GM12878 (cell line): ENCODE data around the gene MMP27. TPM values are rescaled to one million over a fixed set of nuclear protein-coding genes. Genes with fewer than 3 reads are reported as not detected.

Source experiments
- ATAC-seq: fragments of 200-7000 bp; cut with Tn5 transposase; 3 replicates; pipeline ENCODE4 v1.9.1; 2020; ENCODE audit warnings: mild to moderate bottlenecking, moderate library complexity
- BruUV-seq: library from RNA; stranded (reverse); fragments of 400-500 nt; replicated peaks from 2 replicates; lab custom pipeline; 2021; lab: Mats Ljungman, UMichigan
- CTCF ChIA-PET: fragments of 300-600 bp; sonication (Branson Sonifier 250); formaldehyde crosslinking; extraction: SDS; loops from one replicate; lab custom pipeline; 2021; ENCODE audit warnings: inconsistent platforms; lab: Yijun Ruan, JAX
- POLR2A ChIA-PET: fragments of 350-600 bp; formaldehyde crosslinking; extraction: SDS; loops from one replicate; lab custom pipeline; 2021; ENCODE audit warnings: inconsistent platforms; lab: Charles Lee
- RAD21 ChIA-PET: fragments of 300-600 bp; sonication (Branson Sonifier 250); formaldehyde crosslinking; loops from one replicate; lab custom pipeline; 2023; ENCODE audit warnings: antibody characterized with exemption; ENCODE audit not compliant: unreplicated experiment; lab: Charles Lee
- SMC1A ChIA-PET: fragments of 300-600 bp; sonication (Branson Sonifier 250); formaldehyde crosslinking; loops from one replicate; lab custom pipeline; 2023; ENCODE audit not compliant: unreplicated experiment, uncharacterized antibody; lab: Charles Lee
- DNase-seq: peaks from one replicate; pipeline ENCODE4 v3.0.0-alpha.2; 2011; ENCODE audit warnings: low read depth, low spot score
- FAIRE-seq: peaks from 3 replicates; lab custom pipeline; 2011; peaks lifted over from hg19 to GRCh38; lab: Jason Lieb, UNC
- H2AFZ ChIP-seq: 2 replicates; pipeline ENCODE4 v1.6.0; 2011; ENCODE audit warnings: low read depth, low read length, control low read depth; ENCODE audit not compliant: control insufficient read depth
- H3K27ac ChIP-seq: 2 replicates; pipeline ENCODE4 v1.5.1; 2011; ENCODE audit warnings: control low read depth; ENCODE audit not compliant: control insufficient read depth, insufficient read depth
- H3K27me3 ChIP-seq, 2 experiments: replicated peaks in 1 of 2; 2 replicates each; pipeline versions ENCODE4 v1.6.0 to v1.6.1; 2011; ENCODE audit warnings: low read length in 1 of 2; ENCODE audit not compliant: control insufficient read depth in 2 of 2, insufficient read depth in 2 of 2
- H3K36me3 ChIP-seq, 2 experiments: 2 replicates each; pipeline ENCODE4 v1.5.1; 2011; ENCODE audit warnings: low read length in 1 of 2; ENCODE audit not compliant: control insufficient read depth in 2 of 2, insufficient read depth in 2 of 2
- H3K4me1 ChIP-seq: 2 replicates; pipeline ENCODE4 v1.6.1; 2011; ENCODE audit warnings: mild to moderate bottlenecking, low read length, moderate library complexity, mixed read lengths; ENCODE audit not compliant: control insufficient read depth, insufficient read depth
- H3K4me2 ChIP-seq: 2 replicates; pipeline ENCODE4 v1.6.0; 2011; ENCODE audit warnings: control low read depth; ENCODE audit not compliant: control insufficient read depth, insufficient read depth
- H3K4me3 ChIP-seq: fragments of 200-600 bp; sonication (generic); 2 replicates; pipeline ENCODE4 v1.5.1; 2016
- H3K79me2 ChIP-seq: 2 replicates; pipeline ENCODE4 v1.6.0; 2011; ENCODE audit warnings: low read length; ENCODE audit not compliant: control insufficient read depth, insufficient read depth
- H3K9ac ChIP-seq: 2 replicates; pipeline ENCODE4 v1.8.0; 2011; ENCODE audit warnings: low read length, control low read depth, mixed read lengths; ENCODE audit not compliant: control insufficient read depth, insufficient read depth
- H3K9me3 ChIP-seq: replicated peaks from 3 replicates; pipeline ENCODE4 v1.5.1; 2011; ENCODE audit warnings: mild to moderate bottlenecking, low read length; ENCODE audit not compliant: control insufficient read depth, insufficient read depth
- H4K20me1 ChIP-seq: 2 replicates; pipeline ENCODE4 v1.6.0; 2011; ENCODE audit not compliant: control insufficient read depth, insufficient read depth
- CBX5 ChIP-seq: sonication (generic); IDR thresholded peaks from 2 replicates; pipeline ENCODE4 v1.6.1; 2016; ENCODE audit warnings: low read depth, moderate library complexity, mild to moderate bottlenecking, inconsistent platforms
- CEBPB ChIP-seq, 2 experiments: fragments of 150-350 bp in 1 of 2; IDR thresholded peaks; 2 replicates each; pipeline ENCODE4 v1.6.1; 2012 to 2014; ENCODE audit warnings: low read depth in 2 of 2, low read length in 2 of 2, borderline replicate concordance in 1 of 2, inconsistent platforms in 1 of 2
- DPF2 ChIP-seq: fragments of 450-650 bp; IDR thresholded peaks from 2 replicates; pipeline ENCODE4 v1.6.1; 2017; ENCODE audit warnings: mild to moderate bottlenecking
- IRF3 ChIP-seq: fragments of 450-650 bp; IDR thresholded peaks from 2 replicates; pipeline ENCODE4 v1.6.1; 2014; ENCODE audit warnings: mild to moderate bottlenecking
- MYB ChIP-seq: fragments of 150-350 bp; IDR thresholded peaks from 2 replicates; pipeline ENCODE4 v1.6.1; 2014; ENCODE audit warnings: mild to moderate bottlenecking, low read depth, low read length, borderline replicate concordance
- NFXL1 ChIP-seq: fragments of 450-650 bp; IDR thresholded peaks from 2 replicates; pipeline ENCODE4 v1.6.1; 2017; ENCODE audit warnings: antibody characterized with exemption, mild to moderate bottlenecking, borderline replicate concordance
- PBX3 ChIP-seq: IDR thresholded peaks from 2 replicates; pipeline ENCODE4 v1.6.1; 2011; ENCODE audit warnings: mild to moderate bottlenecking, low read depth, low read length, moderate library complexity; ENCODE audit not compliant: insufficient replicate concordance
- PRDM15 ChIP-seq: fragments of 450-650 bp; formaldehyde crosslinking; IDR thresholded peaks from 2 replicates; pipeline ENCODE4 v1.4.0; 2020; ENCODE audit warnings: mild to moderate bottlenecking, moderate library complexity
- RCOR1 ChIP-seq: conservative IDR thresholded peaks from 2 replicates; pipeline ENCODE4 v1.6.1; 2012; ENCODE audit warnings: low read depth, low read length, improper control_type of control experiment
- RELB ChIP-seq: fragments of 450-650 bp; IDR thresholded peaks from 2 replicates; pipeline ENCODE4 v1.6.1; 2017; ENCODE audit warnings: low read depth, mild to moderate bottlenecking, moderate library complexity
- YY1 ChIP-seq: IDR thresholded peaks from 2 replicates; pipeline ENCODE4 v1.6.1; 2011; ENCODE audit warnings: low read depth, mild to moderate bottlenecking, low read length
- in situ Hi-C: fragments of 300-500 bp; cut with MboI; formaldehyde crosslinking; loops from 9 replicates; pipeline ENCODE4 v1.14.3; 2018; ENCODE audit warnings: mixed read lengths
- intact Hi-C: fragments of 100-400 bp; cut with micrococcal nuclease; formaldehyde crosslinking; loops from one replicate; pipeline ENCODE4 v1.14.2; 2022; ENCODE audit not compliant: unreplicated experiment
- polyA plus RNA-seq, 11 experiments: library from polyadenylated mRNA; depleted of rRNA in 4 of 11; unstranded in 6 of 11; stranded (reverse) in 5 of 11; fragments of >200 nt; fragmentation: Nextera tagmentation in 4 of 11; fragmentation: Illumina TruSeq in 1 of 11; extraction: Ambion mirVana in 4 of 11; extraction: Trizol in 1 of 11; gene quantifications; 1 replicate in 1 of 11; 2 replicates in 10 of 11; pipeline versions ENCODE4 v1.2.1 to v1.2.3, GENCODE V29; 2011 to 2016; ENCODE audit warnings: inconsistent platforms in 2 of 11, missing spikeins in 2 of 11, low read depth in 1 of 11
- total RNA-seq, 4 experiments: library from RNA; depleted of rRNA in 3 of 4; stranded (reverse); fragments of >200 nt in 3 of 4; fragmentation: Illumina TruSeq in 1 of 4; extraction: Trizol in 1 of 4; gene quantifications; 2 replicates each; pipeline versions ENCODE4 v1.2.1 to v1.2.3, GENCODE V29; 2013 to 2021

Gene MMP27
- total and polyA plus RNA-seq, 10 of the 15 experiments (the other 5 are each of a cell fraction or from before 2014, with no cell fraction given), result not detected

GRCh38 chr11:102719620-102720277 is 14.2 kb upstream of the MMP27 start (continued):
- TF ChIP-seq PBX3 (no peak), CEBPB (IDR thresholded peaks at IDR 0.05; ENCODE audit: borderline replicate concordance in 1 of 2, low read depth in 2 of 2, low read length in 2 of 2) (no peak), CBX5 (no peak)
- TF ChIP-seq, all 136 proteins: peak for 0

GRCh38 chr11:102717280-102717679 is 11.7 kb upstream of the MMP27 start:
- Histone ChIP-seq H3K27me3 (no peaks in the 10 kb centered on the region; a peak in 1 of 4 replicates), H3K4me1 (no peaks in the 10 kb centered on the region), H4K20me1 (no peaks in the 10 kb centered on the region), H3K9ac (no peak overlapping the region), H3K4me3 (no peak overlapping the region), H3K27ac (no peak overlapping the region), H3K4me2 (no peak overlapping the region), H3K79me2 (no peaks in the 10 kb centered on the region), H3K9me3 (no peaks in the 10 kb centered on the region), H3K36me3 (no peaks in the 10 kb centered on the region), H2AFZ (no peak overlapping the region)
- intact Hi-C loops (no loop called here), in situ Hi-C loops (no loop called here)
- BruUV-seq, result no TSS peak
- SMC1A ChIA-PET, result no interaction called here
- RAD21 ChIA-PET, result no interaction called here
- ATAC-seq (no peak), FAIRE-seq (no peak), DNase-seq (no peak)
- CTCF ChIA-PET, result no interaction called here
- POLR2A ChIA-PET, result interaction anchor here (0.6 kb wide), 1 partner anchor 102 kb away, joined by 3 read pairs; no protein-coding TSS in a partner anchor
- TF ChIP-seq NFXL1 (no peak), RCOR1 (no peak), MYB (no peak), PRDM15 (CRISPR knock-in tag) (no peak), DPF2 (no peak), YY1 (no peak), IRF3 (no peak), RELB (no peak)
